Epidermal melanocyte (primary cell): ENCODE data around the gene AHNAK.
"Not testable (repeated sequence)": the region's sequence is repeated elsewhere in the genome, so short reads cannot be mapped to it uniquely, and the experiment has no call there.

Experiments
- DNase-seq: peaks from one replicate; pipeline ENCODE4 v3.0.0; 2011; ENCODE audit warnings: low spot score; ENCODE audit not compliant: insufficient read length

Gene AHNAK

GRCh38 chr11:62461740-62462507 is 84.7 kb downstream of the AHNAK start:
- no peak for DNase-seq

- DNase-seq, result no peak
Observed at GRCh38 chr11:62459080-62459479, 87.5 kb downstream of the AHNAK start.

- peak; percentile 43 for DNase-seq
Observed at GRCh38 chr11:62458212-62459002, 88.2 kb downstream of the AHNAK start.

GRCh38 chr11:62457478-62457877 is 89.1 kb downstream of the AHNAK start:
- DNase-seq, result no peak

- no peak for DNase-seq
Observed at GRCh38 chr11:62456630-62457029, 90.0 kb downstream of the AHNAK start.

- no peak for DNase-seq
Observed at GRCh38 chr11:62452839-62453468, 93.7 kb downstream of the AHNAK start.

- DNase-seq, result no peak
Observed at GRCh38 chr11:62452261-62452660, 94.3 kb downstream of the AHNAK start.

- no peak for DNase-seq
Observed at GRCh38 chr11:62451241-62451621, 95.4 kb downstream of the AHNAK start.

- DNase-seq, result no peak
Observed at GRCh38 chr11:62450543-62451240, 95.9 kb downstream of the AHNAK start.

GRCh38 chr11:62449912-62450311 is 96.7 kb downstream of the AHNAK start:
- DNase-seq, result not testable (repeated sequence)

GRCh38 chr11:62449451-62449851 is 97.2 kb downstream of the AHNAK start:
- no peak for DNase-seq

GRCh38 chr11:62446091-62446490 is 100.5 kb downstream of the AHNAK start:
- no peak for DNase-seq

GRCh38 chr11:62445314-62445740 is 101.3 kb downstream of the AHNAK start:
- DNase-seq, result no peak

- no peak for DNase-seq
Observed at GRCh38 chr11:62444835-62445234, 101.8 kb downstream of the AHNAK start.

GRCh38 chr11:62444236-62444833 is 102.3 kb downstream of the AHNAK start:
- DNase-seq, result peak; percentile 87

GRCh38 chr11:62443390-62444235 is 103.0 kb downstream of the AHNAK start:
- DNase-seq, result no peak

GRCh38 chr11:62439785-62440602 is 106.6 kb downstream of the AHNAK start:
- no peak for DNase-seq

GRCh38 chr11:62438641-62439040 is 108.0 kb downstream of the AHNAK start:
- no peak for DNase-seq

- no peak for DNase-seq
Observed at GRCh38 chr11:62437616-62438015, 109.0 kb downstream of the AHNAK start.
